DMS79 treated with DMSO at 0.1 percent for 48 hours (cell line): ENCODE results near the gene ZDHHC8.
A peak's percentile ranks its signal among the peaks of the same experiment; 100 is the strongest.

ENCODE experiments used
- DNase-seq: peaks from one replicate; lab custom pipeline; 2025; lab: John Stamatoyannopoulos, UW

ZDHHC8 gene

DNA sequence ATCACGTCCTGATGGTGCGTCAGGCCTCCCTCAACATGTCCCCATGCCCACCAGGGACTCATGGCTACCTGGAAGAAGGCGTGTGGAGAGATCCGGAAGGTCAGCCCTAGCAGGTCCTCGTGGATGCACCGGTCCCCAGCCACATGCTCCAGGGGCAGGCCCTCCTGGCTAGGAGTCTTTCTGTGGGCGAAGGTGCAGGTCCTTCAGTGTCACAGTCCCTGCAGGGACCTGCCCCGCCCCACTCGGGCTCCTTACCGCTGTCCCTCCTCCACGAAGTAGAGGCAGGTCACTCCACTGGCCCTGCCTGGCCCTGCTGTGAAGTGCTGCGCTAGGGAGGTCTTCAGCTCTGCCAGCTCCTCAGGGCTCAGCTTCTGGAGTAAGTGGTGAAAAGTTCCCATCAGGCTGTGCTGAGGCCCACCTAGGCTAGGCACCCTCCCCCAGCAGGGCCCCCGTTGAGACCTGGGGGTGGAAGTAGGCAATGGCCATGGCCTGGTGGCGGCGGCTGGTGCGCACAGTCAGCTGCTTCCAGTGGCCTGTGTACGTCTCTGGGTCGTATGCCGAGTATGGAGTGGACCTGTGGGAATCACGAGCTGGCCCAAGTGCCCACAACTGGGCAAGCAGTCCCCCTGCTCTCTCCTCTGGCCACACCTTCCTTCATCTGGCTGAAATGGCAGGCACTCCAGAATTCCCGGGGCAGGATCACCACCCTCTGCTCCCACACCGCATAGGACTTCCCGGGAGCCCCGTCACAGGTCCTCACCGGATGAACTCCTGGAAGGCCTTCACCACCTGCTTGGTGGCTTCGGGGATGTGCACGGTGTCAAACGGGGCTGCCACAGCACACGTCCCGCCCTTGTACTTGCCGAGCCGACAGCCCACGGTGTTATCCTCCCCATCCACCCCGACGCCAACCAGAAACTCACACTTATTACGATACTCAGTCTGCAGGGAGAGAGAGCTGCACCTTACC lies 16.8 kb upstream of the ZDHHC8 start:
- DNase-seq, result no peak

DNA sequence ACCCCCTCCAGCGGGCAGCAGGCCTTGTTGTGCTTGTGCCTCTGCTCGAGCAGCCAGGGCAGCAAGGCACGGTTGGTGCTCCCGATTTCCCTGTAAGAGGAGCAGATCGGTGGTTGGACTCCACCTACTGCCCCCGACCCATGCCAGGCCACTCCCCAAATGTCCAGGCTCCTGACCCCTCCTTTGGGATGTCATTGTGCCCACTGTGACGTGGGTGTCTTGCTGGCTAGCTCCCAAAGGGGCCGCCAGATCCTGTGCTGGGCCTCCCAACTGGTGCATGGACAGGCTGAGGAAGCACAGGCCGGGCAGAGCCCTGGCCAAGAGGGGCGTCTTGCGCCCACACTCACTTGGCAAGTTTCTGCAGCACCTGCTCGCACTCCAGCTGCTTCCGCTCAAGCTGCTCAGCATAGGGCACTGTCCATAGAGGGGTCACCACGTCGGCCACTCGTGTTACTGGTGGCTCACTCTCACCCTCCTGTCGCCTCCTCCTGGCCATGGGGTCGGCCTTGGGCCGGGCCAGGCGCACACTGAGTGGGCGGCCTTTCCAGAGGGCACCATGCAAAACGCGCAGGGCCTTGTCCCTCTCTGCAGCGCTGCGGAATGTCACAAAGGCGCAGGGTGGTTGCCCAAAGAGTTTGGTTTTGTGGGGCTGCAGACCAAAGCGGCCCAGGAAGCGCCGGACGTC lies 15.8 kb upstream of the ZDHHC8 start, which contains the start of gene RANBP1:
TSS of gene RANBP1 (plus strand) at position 414 of the 685 bp plus-strand sequence. CDS start at position 495, 81 bp downstream.
- no peak for DNase-seq

DNA sequence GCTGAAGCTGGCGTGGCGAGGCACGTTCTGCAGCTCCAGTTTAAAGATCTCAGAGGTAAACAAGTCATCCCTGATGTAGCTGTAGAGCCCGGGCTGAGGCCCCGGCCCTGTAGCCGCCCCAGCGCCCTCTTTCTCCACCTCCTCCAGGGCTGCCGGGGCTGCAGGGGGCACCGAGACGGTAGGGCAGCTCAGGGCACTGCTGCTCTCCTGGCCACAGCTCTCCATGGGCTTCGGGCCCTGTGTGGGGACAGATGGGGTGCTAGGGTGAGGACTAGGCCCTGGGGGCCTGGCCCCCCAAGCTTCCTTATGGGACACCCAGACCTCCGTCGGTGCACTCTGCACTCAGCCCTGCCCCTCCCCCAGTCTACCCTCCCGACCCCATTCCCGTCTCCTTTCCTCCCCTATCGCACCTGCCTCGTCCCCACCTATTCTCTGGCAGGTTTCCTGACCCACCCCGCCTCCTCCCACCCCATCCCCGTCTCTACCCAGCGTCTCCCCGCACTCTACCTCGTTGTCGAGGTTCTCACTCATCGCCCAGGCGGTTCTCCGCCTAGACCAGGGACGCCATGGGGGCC lies 15.1 kb upstream of the ZDHHC8 start:
- DNase-seq, result no peak

DNA sequence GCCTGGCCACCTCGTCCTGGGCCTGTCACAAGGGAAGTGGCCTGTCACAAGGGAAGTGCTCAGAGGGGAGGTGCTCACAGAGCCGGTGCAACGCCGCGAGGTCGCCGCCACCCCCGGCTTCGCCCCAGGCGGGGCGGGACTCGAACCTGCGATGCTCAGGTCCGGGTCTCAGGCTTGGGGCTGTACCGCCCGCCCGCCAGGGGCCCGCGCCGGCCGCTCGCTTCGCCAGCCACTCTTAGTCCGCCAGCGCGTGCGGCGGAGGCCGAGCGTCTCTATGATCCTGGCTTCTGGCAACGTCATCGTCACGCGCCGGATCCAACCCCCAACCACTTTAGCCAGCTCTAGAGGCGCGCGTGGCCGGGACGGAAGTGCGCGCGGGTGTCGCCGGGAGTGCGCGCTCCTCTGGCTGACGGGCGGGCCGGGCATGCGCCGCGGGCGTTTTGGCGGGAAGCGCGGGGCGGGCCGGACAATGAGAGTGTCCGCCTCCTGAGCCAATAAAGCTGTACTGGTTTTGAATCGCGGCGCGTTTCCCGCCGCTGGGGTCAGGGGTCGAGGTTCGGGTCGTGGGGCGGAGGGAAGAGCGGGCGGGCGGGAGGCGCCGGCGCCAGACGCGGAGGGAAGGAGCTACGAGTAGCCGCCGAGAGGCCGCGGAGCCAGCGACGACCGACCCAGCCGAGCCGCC lies 14.5 kb upstream of the ZDHHC8 start, which contains the start of gene TRMT2A:
TSS of gene TRMT2A (minus strand) at position 276 of the 682 bp plus-strand sequence. CDS start 320 bp downstream, outside the sequence.
- DNase-seq, result peak; percentile 73

DNA sequence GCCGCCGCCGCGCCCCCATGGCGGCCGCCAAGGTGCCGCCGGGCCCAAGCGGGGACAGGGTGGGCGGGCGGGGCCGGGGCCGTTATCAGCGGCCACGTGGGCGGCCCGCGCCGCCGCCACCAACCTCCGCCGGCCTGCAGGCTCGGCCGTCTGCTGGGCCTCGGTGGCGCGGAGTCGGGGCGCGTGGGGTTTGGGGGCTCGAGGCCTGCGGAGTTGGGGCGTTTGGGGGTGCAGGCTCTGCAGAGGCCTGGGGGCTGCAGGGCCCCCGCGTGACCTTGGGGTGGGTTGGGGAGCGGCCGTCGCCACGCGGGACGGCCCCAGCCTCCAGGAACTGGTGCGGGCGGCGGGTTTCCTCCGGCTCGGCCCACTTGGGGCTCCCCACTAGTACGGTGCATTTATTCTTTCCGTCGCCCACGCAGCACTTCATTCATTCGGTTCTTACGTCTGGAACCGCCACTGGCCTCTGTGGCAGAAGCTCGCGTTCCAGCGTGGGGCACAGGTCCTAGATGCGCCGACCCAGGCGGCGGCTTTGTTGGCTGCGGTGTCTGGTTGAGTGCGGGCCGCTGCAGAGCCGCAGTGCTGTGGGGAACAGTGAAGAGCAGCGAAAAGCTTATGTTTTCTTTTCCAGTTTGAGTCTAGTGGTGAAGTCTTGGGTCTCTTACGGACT lies 13.8 kb upstream of the ZDHHC8 start:
- no peak for DNase-seq

DNA sequence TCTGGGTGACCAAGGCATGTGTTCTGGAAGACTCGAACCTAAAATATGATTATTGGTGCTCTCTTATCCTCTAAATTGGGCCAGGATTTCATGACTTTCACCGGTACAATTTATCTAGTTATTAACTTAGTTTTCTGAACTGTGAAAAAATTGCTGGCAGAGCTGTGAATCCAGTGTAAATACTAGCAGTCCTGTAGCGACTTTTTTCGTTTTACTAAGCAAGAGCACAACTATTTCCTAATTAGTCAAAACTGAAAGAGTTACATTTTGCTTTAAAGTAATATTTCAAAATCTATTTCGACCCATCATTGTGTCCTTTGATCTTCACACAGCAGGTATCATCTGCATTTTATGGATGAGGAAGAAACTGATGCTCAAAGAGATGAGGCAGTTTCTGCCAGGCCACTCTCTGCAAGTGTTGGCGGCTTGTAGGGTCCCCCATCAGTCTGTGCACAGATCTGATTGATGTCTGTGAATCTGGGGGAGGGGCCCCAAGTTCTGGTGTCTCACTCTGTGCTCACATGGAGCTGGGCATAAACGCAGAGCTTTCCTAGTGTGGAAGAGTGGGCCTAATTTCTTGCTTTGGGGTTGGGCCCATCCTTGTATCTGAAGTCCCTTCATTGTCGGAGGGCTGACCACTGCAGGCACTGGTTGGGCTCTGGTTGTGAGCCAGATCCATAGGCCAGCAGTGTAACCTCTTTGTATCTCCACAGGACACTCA lies 13.1 kb upstream of the ZDHHC8 start:
- no peak for DNase-seq

DNA sequence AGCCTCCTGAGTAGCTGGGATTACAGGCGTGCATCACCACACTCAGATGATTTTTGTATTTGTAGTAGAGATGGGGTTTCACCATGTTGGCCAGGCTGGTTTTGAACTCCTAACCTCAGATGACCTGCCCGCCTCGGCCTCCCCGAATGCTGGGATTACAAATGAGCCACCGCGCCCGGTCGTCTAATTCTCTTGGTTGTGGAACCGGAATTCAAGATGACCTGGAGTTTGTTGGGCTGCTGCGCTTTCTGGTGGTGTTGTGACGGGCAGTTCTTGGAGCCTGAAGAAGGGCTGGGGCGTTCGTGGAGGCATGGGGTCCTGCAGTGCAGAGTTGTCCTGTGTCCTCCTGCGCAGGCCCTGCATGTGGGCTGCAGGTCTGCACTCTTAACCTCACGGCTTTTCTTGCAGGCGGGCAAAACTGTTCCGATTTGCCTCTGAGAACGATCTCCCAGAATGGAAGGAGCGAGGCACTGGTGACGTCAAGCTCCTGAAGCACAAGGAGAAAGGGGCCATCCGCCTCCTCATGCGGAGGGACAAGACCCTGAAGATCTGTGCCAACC lies 9.7 kb upstream of the ZDHHC8 start:
- no peak for DNase-seq

DNA sequence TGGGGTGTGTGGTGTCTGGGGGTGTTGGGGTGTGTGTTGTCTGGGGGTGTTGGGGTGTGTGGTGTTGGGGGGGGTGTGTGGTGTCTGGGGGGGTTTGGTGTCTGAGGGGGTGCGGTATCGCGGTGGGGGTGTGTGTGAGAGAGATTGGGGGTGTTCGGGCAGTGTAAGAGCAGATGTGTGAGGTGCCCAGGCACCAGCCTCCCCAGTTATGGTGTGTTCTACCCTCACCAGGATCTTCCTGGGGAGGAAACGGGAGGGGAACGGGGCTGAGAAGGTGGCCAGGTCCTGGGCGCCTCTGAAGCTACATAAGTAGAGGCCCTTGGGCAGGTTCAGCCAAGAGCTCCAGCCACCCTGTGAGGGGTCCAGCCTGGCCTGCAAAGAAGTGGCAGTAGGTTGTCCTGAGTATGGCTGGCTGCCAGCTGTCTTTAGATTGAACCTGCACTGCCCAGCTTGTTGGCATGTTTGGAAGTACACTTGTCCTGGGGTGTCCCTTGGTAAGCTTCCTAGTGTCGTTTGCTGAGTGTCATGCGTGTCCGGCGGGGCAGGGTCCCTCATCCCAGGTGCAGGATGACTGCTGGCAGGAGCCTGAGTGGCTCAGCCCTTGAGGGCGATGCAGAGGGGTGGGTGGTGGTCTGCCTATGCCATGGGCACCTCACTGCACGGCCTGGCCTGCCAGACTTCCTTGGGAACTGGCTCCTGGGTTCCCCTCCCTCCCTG lies 8.1 kb upstream of the ZDHHC8 start:
- DNase-seq, result no peak

DNA sequence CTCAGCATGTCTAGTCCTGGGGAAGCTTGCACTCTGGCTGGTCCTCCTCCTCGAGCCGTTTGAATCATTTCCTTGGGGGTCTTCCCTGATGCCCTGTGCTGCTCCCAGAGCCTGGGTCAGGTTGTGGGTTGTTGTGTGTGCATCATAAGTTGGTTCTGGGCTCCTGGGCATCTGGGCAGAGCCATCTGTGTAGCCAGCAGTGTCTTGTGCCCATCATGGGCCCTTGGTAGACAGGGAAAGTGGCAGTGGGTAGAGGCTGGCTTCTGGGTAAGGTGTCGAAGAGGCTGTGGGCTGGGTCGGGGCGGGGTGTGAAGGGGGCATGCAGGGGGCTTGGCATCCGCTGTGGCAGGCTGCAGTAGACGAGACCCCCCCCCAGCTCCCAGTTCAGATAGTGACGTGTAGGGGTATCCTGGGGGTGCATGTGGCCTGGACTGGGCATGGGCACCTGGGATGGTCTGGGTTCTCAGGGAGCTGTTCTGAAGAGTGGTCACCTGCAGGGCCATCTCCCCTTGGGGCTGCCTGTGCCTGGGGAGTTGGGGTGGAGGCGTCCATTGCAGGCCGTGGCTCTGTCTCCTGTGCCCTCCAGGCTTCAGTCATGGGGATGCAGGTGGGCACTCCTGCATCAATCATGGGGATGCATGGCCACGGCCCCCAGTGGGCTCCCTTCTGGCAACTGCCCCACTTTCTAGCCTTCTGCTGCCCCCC lies 7.4 kb upstream of the ZDHHC8 start:
- DNase-seq, result no peak

DNA sequence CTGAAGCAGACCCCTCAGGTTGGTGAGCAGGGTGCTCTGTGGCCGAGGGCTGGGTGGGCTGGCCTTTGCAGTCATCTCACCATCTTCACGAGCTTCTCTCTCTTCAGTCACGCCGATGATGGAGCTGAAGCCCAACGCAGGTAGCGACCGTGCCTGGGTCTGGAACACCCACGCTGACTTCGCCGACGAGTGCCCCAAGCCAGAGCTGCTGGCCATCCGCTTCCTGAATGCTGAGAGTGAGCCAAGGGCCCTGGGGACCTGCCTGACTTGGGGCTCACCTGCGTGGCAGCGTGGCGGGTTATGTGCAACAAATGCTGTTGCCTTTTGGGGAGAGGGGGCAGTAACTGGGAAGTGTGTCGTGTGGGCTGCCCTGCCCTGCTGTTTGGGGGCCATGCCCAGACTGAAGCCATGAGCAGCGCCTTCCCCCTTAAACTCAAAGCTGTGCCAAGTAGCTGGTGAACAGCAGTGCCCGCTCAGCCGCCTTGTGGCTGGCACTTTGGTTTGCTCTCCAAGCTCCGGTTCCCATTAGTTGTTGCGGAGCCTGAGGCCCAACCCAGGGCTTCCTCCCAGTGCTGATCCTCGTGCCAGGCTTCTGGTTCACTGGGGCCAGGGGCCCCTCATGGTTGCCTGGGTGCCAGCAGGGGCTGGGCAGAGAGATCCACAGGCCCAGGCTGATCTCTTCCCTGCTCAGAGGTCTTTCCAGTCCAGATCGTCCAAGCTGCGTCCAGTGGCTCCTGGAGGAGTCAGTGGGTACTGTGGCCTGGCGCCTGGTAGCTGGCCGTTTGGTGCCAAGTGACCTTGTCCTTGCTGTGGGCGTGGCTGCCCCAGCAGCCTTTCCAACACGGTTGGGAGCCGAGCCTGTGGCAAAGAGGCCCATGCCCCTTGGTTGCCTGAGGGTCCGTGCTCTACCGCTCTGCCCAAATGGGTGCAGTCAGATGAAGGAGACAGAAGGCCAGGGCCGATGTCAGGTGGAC lies 6.1 kb upstream of the ZDHHC8 start:
- no peak for DNase-seq

DNA sequence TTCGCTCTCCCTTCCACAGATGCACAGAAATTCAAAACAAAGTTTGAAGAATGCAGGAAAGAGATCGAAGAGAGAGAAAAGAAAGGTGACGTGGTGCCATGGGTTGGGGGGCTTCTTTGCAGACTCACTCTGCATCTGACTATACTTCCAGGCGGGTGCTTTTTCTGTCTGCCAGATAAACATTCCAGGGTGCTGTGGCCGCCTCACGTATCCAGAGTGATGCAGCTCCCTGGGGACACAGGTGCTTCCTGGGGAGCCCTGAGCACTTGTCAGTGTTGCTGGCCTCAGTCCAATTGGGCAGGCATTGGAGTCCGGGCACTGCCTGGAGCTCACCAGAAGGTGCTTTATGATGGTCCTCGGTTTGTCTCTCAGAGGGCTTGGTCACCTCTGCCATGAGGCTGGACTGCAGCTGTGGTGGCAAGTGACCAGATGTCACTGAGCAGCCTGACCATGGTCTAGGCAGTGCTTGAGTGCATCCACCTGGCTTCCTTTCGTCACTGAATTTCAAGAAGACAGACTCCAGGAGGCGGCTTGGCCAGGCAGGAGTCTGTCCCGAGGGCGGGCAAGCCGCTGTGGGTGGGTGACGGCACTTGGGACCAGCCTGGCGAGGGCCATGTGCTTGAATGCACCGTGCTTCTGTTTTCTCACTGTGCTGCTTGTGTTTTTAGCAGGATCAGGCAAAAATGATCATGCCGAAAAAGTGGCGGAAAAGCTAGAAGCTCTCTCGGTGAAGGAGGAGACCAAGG lies 5.1 kb upstream of the ZDHHC8 start:
- no peak for DNase-seq

DNA sequence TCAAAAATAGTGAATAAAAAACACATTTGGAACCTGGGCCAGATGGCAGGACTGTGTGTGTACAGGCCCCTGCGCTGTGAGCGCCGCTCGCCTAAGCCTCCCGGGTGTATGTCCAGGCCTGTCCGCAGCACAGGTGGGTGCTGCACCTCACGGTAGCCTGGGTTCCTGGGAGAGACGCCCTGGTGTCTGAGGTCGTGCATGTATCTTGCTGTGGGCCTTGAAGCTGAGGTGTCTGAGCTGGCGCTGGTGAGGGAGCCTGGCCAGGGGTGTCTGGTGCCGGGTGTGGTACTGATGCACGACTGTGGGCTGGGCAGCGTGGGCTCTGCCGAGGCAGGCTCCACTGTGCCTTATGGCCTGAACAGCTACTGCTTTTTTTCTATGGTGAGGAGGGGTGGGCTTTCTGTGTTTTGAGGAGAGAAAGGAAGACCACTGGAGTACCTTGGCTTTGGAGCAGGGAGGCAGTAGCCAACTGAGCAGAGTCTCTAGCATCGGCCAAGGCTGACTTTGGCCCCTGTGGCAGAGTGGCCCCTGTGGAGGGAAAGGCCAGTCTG lies 4.2 kb upstream of the ZDHHC8 start:
- no peak for DNase-seq

DNA sequence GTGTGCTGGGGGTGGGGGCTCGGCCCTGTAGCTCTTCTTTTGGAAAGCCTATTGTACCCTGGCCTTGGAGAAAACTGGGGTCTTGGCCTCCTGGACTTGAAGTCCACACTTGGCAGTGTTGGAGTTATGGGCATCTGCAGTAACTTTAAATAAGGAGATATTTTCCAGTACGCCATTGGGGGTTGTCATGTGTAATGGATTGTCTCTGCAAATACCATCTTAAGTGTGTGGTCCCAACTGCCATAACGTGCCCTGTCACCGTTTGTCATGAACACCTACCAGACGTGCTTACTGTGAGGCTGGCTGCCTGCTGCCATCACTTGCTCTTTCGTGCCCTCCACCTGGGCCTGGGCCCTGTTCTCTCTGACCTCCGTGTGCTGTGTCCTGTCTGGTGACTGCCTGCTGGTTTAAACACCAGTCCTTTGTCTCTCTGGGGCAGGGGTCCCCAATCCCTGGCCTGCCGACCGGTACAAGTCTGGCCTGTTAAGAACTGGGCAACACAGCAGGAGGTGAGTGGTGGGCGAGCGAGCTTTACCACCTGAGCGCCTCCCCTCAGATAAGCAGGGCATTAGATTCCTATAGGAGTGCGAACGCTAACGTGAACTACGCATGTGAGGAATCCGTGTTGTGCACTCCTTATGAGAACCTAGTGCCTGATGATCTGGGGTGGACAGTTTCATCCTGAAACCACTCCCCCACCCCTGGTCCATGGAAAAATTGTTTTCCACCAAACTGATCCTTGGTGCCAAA lies 3.6 kb upstream of the ZDHHC8 start:
- DNase-seq, result no peak

DNA sequence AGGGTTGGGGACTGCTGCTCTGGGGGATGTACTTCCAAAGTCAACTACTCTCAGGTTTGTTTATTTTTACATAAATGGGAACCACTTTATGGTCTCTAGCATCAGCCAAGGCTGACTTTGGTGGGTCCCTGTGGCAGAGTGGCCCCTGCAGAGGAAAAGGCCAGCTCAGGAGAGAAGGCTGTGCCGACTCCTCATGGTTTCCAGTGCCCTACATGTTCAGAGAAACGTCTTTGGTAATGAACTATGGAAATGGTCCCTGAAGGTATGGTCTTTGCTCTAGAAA lies 3.0 kb upstream of the ZDHHC8 start:
- DNase-seq, result no peak

DNA sequence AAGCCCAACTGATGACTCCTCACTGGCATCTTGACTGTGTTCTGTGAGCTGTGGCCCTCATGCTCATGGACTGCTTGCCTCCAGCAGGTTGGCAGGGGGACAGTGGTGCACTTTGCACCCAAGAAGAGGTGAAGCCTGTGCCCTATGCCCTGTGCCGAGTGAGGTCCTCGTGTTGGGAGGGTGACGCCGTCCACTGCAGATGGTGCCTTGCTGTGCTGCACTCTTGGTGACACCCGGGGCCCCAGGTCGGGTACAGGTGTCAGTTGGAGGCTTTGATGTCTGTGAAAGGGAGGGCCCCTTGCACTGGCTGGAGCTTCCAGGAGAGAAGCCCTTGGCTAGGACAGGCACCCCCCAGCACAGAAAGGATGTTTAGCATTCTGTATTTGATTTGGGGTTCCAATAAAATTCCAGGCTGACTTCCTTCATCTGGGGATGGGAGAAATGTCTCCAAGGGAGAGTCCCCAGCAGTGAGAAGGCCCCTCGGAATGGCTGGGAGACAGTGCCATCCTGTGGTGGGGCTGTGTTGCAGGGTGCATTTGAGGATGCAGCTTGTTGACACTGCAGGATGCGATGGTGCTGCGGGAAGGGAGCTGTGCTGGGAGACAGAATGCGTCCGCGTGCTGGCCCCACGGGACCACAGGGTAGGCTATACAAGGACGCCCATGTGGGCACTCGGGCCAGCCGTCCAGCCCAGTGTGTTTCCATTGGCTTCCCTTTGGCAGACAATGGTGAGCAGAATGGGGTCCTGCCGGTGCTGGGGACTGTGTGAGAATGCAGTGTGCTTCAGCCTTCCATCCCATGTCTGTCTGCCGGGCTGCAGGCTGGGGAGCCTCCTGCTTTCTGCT lies 2.5 kb upstream of the ZDHHC8 start:
- no peak for DNase-seq

DNA sequence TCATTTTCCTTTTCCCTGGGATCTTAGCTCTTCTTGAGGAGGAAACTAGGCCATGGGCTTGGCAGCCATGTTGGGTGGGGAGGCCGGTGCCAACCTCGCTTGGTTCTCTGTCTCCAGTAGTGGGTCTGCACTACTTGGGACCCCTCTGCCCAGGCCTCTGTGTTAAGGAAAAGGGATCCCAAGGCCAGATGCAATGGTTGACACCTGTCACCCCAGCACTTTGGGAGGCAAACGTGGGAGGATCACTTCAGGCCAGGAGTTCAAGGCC lies 1.9 kb upstream of the ZDHHC8 start:
- no peak for DNase-seq
